Posterior vena cava (tissue), 2 donors: ENCODE measurements around the gene FTCD. TPM values are rescaled to one million over a fixed set of nuclear protein-coding genes. Genes with fewer than 3 reads are reported as not detected.

Experiments used
- DNase-seq: peaks from one replicate; pipeline ENCODE4 v3.0.0-alpha.2; 2020; ENCODE audit warnings: low spot score
- intact Hi-C, 2 donors: fragments of 100-400 bp; cut with DNase I; formaldehyde crosslinking; loops; one replicate each; pipeline versions ENCODE4 v1.14.1 to v1.14.2; 2022 to 2023
- total RNA-seq, 2 donors: library from RNA; stranded (reverse); fragmentation: NEBNext Ultra II Directional; extraction: Animal tissue kit (Norgen Biotek cat#: 25700); gene quantifications; one replicate each; pipeline ENCODE4 v1.2.1, GENCODE V29; 2021
- donor health status: DM: yes; HTN: yes; CAD: no.
- donor health status: DM: yes; HTN: yes; CAD: no.

Gene FTCD
- total RNA-seq, 2 donors from 2014 or later = 0.29 to 1.2 TPM

DNA sequence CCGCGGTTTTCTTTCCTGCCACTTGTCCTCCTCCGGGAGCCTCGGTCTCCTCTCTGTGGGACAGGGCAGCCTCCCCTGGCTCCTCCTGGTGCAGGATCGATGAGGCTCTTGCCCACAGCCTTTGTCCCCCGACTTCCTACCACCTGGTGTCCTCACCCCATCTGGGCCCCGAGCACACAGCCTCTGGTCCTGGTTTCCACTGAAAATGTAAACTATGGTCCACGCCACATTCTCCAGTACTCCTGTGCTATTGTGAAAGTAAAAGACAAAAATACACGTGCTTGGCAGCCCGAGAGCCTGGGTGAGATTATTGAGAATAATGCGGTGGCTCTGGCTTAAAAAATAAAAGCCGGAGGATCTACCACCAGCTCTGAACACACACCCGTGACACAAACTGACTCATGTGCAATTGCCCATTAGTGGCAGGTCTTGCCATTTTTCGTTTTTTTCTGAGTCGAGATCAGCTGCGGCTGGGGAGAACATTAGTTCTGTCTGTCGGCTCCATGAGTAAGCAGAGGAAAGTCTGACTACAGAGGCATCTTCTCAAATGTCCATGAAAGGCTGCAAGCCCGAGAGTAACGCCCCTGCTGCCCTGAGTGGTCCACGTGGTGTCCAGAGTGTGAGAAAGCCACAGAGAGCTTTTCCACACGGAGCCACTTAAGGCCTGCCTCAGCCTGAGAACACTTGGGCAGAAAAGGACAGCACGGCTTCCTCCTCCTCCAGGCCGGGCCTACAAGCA is 63.2 kb downstream of the FTCD start:
- peak; percentile 94 for DNase-seq
- intact Hi-C loops = no loop called here

DNA sequence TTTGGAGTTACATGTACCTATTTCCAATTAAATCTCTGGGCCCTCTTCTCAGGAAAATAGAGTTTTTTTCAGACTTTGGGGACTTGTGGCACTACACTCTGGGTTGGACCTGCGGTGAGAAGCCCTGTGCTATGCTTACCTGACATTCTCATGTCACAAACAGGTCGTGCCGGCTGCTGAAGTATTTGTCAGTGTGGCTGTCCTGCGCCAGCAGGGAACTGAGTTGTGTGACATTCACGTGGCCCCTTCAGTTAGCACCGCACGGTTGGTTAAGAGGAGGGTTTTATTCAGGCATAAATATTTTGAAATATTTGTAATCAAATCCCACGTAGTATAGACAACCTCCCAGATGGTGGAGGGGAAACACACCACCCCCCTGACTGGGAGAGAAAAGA is 63.8 kb downstream of the FTCD start:
- intact Hi-C loops = no loop called here
- DNase-seq = peak; percentile 53

DNA sequence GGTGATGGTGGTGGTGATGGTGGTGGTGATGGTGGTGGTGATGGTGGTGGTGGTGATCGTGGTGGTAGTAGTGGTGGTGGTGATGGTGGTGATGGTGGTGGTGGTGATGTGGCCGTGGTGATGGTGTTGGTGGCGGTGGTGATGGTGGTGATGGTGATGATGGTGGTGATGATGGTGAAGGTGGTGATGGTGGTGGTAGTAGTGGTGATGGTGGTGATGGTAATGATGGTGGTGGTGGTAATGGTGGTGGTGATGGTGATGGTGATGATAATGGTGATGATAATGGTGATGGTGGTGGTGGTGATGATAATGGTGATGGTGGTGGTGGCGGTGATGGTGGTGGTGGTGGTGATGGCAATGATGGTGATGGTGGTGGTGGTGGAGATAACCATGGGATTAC is 64.3 kb downstream of the FTCD start:
- peak; percentile 29 for DNase-seq
- intact Hi-C loops = no loop called here

DNA sequence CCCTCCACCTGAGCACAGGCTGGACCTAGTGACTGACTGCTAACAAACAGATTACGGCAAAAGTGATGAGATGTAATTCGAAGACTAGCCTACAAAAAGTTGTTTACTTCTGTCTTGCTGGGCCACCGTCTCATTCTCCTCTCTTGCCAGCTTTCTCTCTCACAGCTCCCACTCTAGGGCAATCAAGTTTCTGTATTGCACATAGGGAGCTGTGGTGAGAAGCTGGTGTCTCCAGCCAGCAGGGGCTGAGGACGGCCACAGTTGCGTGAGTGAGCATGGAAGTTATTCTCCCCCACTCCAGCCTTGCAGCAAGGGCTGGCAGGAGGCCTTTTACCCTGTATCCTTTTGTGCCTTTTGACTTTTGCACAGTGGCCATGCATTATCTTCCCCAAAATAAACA is 66.1 kb downstream of the FTCD start:
- intact Hi-C loops = no loop called here
- DNase-seq = peak; percentile 63

DNA sequence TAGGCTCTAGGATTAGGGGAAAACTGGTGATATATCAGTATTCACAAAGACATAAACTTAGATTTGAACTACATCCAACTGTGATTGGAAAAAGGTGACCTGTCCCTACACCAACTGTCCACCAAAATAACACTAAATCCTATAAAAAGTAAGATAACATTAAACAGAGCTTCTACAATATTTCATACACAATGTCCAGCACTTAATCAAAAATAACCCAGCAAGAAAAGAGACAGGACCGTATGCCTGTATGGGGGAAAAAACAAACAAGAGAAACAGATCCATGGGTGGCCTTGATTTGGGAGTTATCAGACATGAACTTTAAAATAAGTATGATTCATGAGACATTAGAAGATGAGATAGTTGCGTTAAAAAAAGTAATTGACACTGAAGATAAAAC is 67.2 kb downstream of the FTCD start:
- intact Hi-C loops = no loop called here
- no peak for DNase-seq

DNA sequence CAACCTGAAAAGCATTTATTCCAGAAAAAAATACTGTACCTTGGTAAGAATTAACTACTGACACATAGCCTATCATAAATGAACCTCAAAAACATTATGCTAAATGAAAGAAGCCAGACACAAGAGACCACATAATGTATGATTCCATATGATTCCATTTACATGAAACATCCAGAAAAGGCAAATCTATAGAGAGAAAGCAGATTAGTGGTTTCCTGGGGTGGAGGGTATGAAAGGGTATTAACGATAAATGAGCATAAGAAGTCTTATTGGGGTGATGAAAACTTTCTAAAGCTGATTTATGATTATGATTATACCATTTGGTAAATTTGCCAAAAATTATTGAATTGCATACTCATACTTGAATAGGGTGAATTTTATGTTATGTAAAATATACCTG is 67.7 kb downstream of the FTCD start:
- intact Hi-C loops = no loop called here
- DNase-seq = no peak

Other genes starting within 250 kb of the FTCD start
- gene COL6A1, start 173.8 kb downstream of the FTCD start, total RNA-seq = 100 to 1,000 TPM; 606 to 689 TPM
- 1,000 to 10,000 TPM; 1,504 to 1,642 TPM for gene COL6A2, start 57.5 kb downstream of the FTCD start, total RNA-seq
- gene SPATC1L, start 28.9 kb upstream of the FTCD start, total RNA-seq = 10 to 100 TPM in 1 of 2 donors, 1 to 10 TPM in 1; 8.4 to 10.9 TPM
- gene LSS, start 73.2 kb upstream of the FTCD start, total RNA-seq = 10 to 100 TPM; 42.5 to 65.0 TPM
- gene MCM3AP, start 130.0 kb upstream of the FTCD start, total RNA-seq = 10 to 100 TPM; 60.2 to 62.4 TPM
- gene YBEY, start 130.8 kb upstream of the FTCD start, total RNA-seq = 1 to 10 TPM; 8.4 to 9.3 TPM
- gene C21orf58, start 168.3 kb upstream of the FTCD start, total RNA-seq = 1 to 10 TPM in 1 of 2 donors, under 1 TPM in 1; 0.57 to 1.3 TPM
- 10 to 100 TPM; 24.0 to 30.5 TPM for gene PCNT, start 168.6 kb upstream of the FTCD start, total RNA-seq